Astrocyte of the spinal cord (primary cell): ENCODE measurements around the gene CPEB4.

ENCODE experiments used
- DNase-seq: peaks from one replicate; pipeline ENCODE4 v3.0.0; 2011; ENCODE audit warnings: low read depth, low spot score
- H3K4me3 ChIP-seq: 2 replicates; pipeline ENCODE4 v1.5.1; 2011; ENCODE audit warnings: low read depth, mild to moderate bottlenecking, low read length, moderate library complexity
- CTCF ChIP-seq: IDR thresholded peaks from 2 replicates; pipeline ENCODE4 v1.5.1; 2012; ENCODE audit warnings: low read depth, mild to moderate bottlenecking, low read length, inconsistent platforms
- in situ Hi-C: cut with HindIII; loops from 2 replicates; pipeline ENCODE4 v1.10.0; 2017; ENCODE audit warnings: low sequenced_read_pairs

Gene CPEB4

DNA sequence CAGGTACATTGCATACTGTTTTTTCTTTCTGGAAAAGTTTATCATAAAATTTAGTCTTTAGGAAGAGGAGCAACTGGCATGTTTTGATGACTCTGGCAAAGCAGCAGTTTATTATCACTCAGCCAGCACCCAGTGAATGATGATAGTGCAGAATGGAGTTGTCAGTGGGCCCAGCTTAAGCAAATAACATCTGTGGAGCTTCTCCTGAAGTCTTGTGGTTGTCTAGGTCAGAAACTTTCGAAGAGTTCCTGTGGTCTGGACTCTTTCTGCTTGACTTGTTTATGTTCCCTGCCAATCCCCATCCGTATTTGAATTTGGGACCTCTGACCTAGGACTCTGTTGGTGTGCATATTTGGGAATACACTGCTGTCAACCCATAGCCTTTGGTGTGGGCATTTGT is 62.7 kb downstream of the CPEB4 start:
- TF ChIP-seq CTCF = no peak
- no peak overlapping the region for H3K4me3 ChIP-seq
- in situ Hi-C loops = no loop called here
- peak; percentile 5 for DNase-seq

GRCh38 chr5:173953528-173954090 is 65.5 kb downstream of the CPEB4 start:
- TF ChIP-seq CTCF = no peak
- in situ Hi-C loops = no loop called here
- H3K4me3 ChIP-seq = no peak overlapping the region
- peak; percentile 56 for DNase-seq

GRCh38 chr5:173954671-173955521 is 66.7 kb downstream of the CPEB4 start:
- peak; percentile 45 for DNase-seq
- no peak overlapping the region for H3K4me3 ChIP-seq
- no peak for TF ChIP-seq CTCF
- in situ Hi-C loops = no loop called here

DNA sequence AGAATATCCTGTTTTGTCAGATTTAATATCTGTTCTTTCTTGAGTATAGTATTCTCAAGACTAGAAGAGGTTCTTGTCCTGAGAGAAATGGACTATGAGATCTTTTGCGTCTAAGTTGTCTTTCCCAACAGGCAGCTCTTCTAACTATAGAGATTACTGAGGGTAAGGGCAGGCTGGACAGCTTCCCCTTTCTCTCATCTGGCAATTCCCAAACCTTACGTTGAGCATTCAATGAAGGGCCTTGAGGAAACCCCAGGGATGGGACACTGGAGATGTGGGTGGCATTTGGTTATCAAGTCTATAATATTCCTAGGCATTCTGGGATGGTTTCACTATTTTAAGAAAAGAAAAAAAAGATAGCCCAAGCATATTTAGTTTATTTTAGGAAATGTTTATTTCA is 72.8 kb downstream of the CPEB4 start:
- in situ Hi-C loops = no loop called here
- no peak for DNase-seq
- no peak overlapping the region for H3K4me3 ChIP-seq
- no peak for TF ChIP-seq CTCF

DNA sequence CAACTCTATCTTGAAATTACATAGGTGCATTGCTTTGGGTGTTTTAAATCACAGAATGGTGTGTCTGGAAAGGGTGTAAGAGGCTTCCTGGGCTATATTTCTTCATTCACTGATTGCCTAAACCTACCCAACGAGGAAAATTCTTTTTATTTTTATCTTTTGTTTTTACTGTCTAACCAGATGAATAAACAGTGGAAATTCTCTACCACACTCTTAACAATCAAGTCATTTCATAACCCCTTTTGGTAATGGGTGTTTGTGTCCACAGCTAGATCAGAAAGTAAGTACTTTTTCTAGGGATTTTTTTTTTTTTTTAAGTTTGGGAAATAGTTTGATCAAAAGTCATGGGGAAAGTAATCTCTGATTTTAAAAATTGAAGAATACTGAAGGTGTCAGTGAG is 73.3 kb downstream of the CPEB4 start:
- TF ChIP-seq CTCF = no peak
- in situ Hi-C loops = no loop called here
- no peak overlapping the region for H3K4me3 ChIP-seq
- DNase-seq = no peak

- no peak for TF ChIP-seq CTCF
- in situ Hi-C loops = no loop called here
- DNase-seq = no peak
- no peak overlapping the region for H3K4me3 ChIP-seq
These were observed 74.4 kb downstream of the CPEB4 start for GRCh38 chr5:173962436-173962972.
